Erythroblast (primary cell): ENCODE data around the gene ADAR.

Experiments used
- GATA1 ChIP-seq: IDR thresholded peaks from 2 replicates; pipeline ENCODE4 v1.6.1; 2011; ENCODE audit warnings: low read depth, mild to moderate bottlenecking, control low read depth, low read length, moderate library complexity
- POLR2A ChIP-seq: IDR thresholded peaks from 2 replicates; pipeline ENCODE4 v1.6.1; 2011; ENCODE audit warnings: mild to moderate bottlenecking, low read length

- TF ChIP-seq POLR2A (no peak), GATA1 (no peak)
Measured at GRCh38 chr1:154574716-154575115, 33.3 kb downstream of the ADAR start.
